HCT116 (cell line): Measurements from ENCODE around the gene ERN1. TPM values are rescaled to one million over a fixed set of nuclear protein-coding genes. Genes with fewer than 3 reads are reported as not detected.

ENCODE experiments used
- ATAC-seq: fragments of 200-7000 bp; cut with Tn5 transposase; 2 replicates; pipeline ENCODE4 v1.9.1; 2020; ENCODE audit warnings: mild to moderate bottlenecking, moderate library complexity
- BruUV-seq: library from RNA; stranded (reverse); fragments of 400-500 nt; replicated peaks from 2 replicates; lab custom pipeline; 2021; lab: Mats Ljungman, UMichigan
- CTCF ChIA-PET: fragments of 300-600 bp; sonication (Branson Sonifier 250); formaldehyde crosslinking; loops from one replicate; lab custom pipeline; 2021; ENCODE audit warnings: antibody characterized with exemption; lab: Charles Lee
- POLR2A ChIA-PET: fragments of 300-600, 350-600 bp; sonication (Branson Sonifier 250); formaldehyde crosslinking; loops from one replicate; lab custom pipeline; 2021; ENCODE audit warnings: antibody characterized with exemption; lab: Charles Lee
- RAD21 ChIA-PET, 2 experiments: fragments of 300-600 bp; sonication (Branson Sonifier 250); formaldehyde crosslinking; loops; one replicate each; lab custom pipeline; 2023; ENCODE audit warnings: low total read pairs in 2 of 2; ENCODE audit not compliant: uncharacterized antibody in 2 of 2, unreplicated experiment in 2 of 2, low non-redundant PET in 1 of 2; lab: Charles Lee
- DNase-seq: peaks from one replicate; pipeline ENCODE4 v3.0.0-alpha.2; 2010; ENCODE audit warnings: low read depth, low spot score
- H2AFZ ChIP-seq: fragments of 200-600 bp; shearing (Covaris generic), sonication (generic); 2 replicates; pipeline ENCODE4 v1.6.1; 2017; ENCODE audit warnings: low read depth, mixed run types, mixed read lengths, antibody characterized with exemption, low read length; ENCODE audit not compliant: poor library complexity, severe bottlenecking
- H3K27ac ChIP-seq: 2 replicates; pipeline ENCODE4 v1.5.1; 2012; ENCODE audit warnings: low read depth, low read length
- H3K27me3 ChIP-seq: fragments of 200-600 bp; sonication (generic); 2 replicates; pipeline ENCODE4 v1.6.1; 2016; ENCODE audit warnings: mixed run types, low read length, mixed read lengths; ENCODE audit not compliant: insufficient read depth
- H3K36me3 ChIP-seq, 2 experiments: fragments of 200-500 bp in 1 of 2; fragments of 200-600 bp in 1 of 2; sonication (Bioruptor generic) in 1 of 2; sonication (generic) in 1 of 2; 2 replicates each; pipeline versions ENCODE4 v1.5.1 to v1.6.1; 2014 to 2016; ENCODE audit warnings: low read length in 2 of 2, inconsistent platforms in 1 of 2, mixed read lengths in 1 of 2, mixed run types in 1 of 2; ENCODE audit not compliant: insufficient read depth in 2 of 2, control insufficient read depth in 1 of 2
- H3K4me1 ChIP-seq, 2 experiments: fragments of 200-600 bp in 1 of 2; sonication (generic) in 1 of 2; 2 replicates each; pipeline versions ENCODE4 v1.5.1 to v1.6.1; 2012 to 2017; ENCODE audit warnings: low read length in 2 of 2, inconsistent platforms in 1 of 2, mild to moderate bottlenecking in 1 of 2, mixed read lengths in 1 of 2, mixed run types in 1 of 2, moderate library complexity in 1 of 2; ENCODE audit not compliant: insufficient read depth in 2 of 2, control insufficient read depth in 1 of 2
- H3K4me2 ChIP-seq: fragments of 200-600 bp; sonication (generic); 2 replicates; pipeline ENCODE4 v1.6.1; 2017; ENCODE audit warnings: mixed run types, low read length, mixed read lengths
- H3K4me3 ChIP-seq, 2 experiments: fragments of 200-600 bp in 1 of 2; sonication (generic) in 1 of 2; replicated peaks in 1 of 2; 2 replicates each; pipeline ENCODE4 v1.5.1; 2011 to 2016; ENCODE audit warnings: low read length in 2 of 2, control low read depth in 1 of 2, low read depth in 1 of 2, mild to moderate bottlenecking in 1 of 2, mixed read lengths in 1 of 2, mixed run types in 1 of 2
- H3K79me2 ChIP-seq: fragments of 200-600 bp; sonication (generic); 2 replicates; pipeline ENCODE4 v1.6.1; 2017; ENCODE audit warnings: mild to moderate bottlenecking, mixed run types, low read length, moderate library complexity, mixed read lengths; ENCODE audit not compliant: insufficient read depth
- H3K9ac ChIP-seq: fragments of 200-600 bp; sonication (generic); 2 replicates; pipeline ENCODE4 v1.6.1; 2016; ENCODE audit warnings: low read length, mixed read lengths
- H3K9me2 ChIP-seq: fragments of 200-600 bp; sonication (generic), shearing (Covaris generic); 2 replicates; pipeline ENCODE4 v1.6.1; 2017; ENCODE audit warnings: mixed run types, mild to moderate bottlenecking, moderate library complexity; ENCODE audit not compliant: insufficient read depth
- H3K9me3 ChIP-seq, 2 experiments: fragments of 200-500 bp in 1 of 2; fragments of 200-600 bp in 1 of 2; sonication (Bioruptor generic) in 1 of 2; sonication (generic) in 1 of 2; 2 replicates each; pipeline ENCODE4 v1.6.1; 2014 to 2017; ENCODE audit warnings: low read length in 2 of 2, mixed read lengths in 2 of 2, inconsistent platforms in 1 of 2, low read depth in 1 of 2, mild to moderate bottlenecking in 1 of 2, mixed run types in 1 of 2, moderate library complexity in 1 of 2; ENCODE audit not compliant: control insufficient read depth in 1 of 2, insufficient read depth in 1 of 2
- H4K20me1 ChIP-seq: fragments of 200-600 bp; sonication (generic), shearing (Covaris generic); 2 replicates; pipeline ENCODE4 v1.6.1; 2017; ENCODE audit warnings: mixed run types, mild to moderate bottlenecking, moderate library complexity; ENCODE audit not compliant: insufficient read depth
- CBX3 ChIP-seq: IDR thresholded peaks from 2 replicates; pipeline ENCODE4 v1.6.1; 2012; ENCODE audit warnings: low read depth
- CEBPB ChIP-seq: IDR thresholded peaks from 2 replicates; pipeline ENCODE4 v1.6.1; 2012; ENCODE audit warnings: low read depth
- ELF1 ChIP-seq: IDR thresholded peaks from 2 replicates; pipeline ENCODE4 v1.6.1; 2012; ENCODE audit warnings: low read depth, borderline replicate concordance
- EZH2 ChIP-seq: fragments of 200-600 bp; sonication (generic); IDR thresholded peaks from 2 replicates; pipeline ENCODE4 v1.6.1; 2017; ENCODE audit warnings: antibody characterized with exemption, mixed run types
- FOSL1 ChIP-seq: IDR thresholded peaks from 2 replicates; pipeline ENCODE4 v1.6.1; 2012; ENCODE audit warnings: low read depth
- JUND ChIP-seq: IDR thresholded peaks from 2 replicates; pipeline ENCODE4 v1.6.1; 2012
- POLR2A ChIP-seq: IDR thresholded peaks from 2 replicates; pipeline ENCODE4 v1.7.0; 2011; ENCODE audit warnings: borderline replicate concordance; ENCODE audit not compliant: insufficient read depth, insufficient read length; ENCODE audit errors: extremely low read depth
- POLR2AphosphoS5 ChIP-seq: IDR thresholded peaks from 2 replicates; pipeline ENCODE4 v1.6.1; 2011; ENCODE audit warnings: mild to moderate bottlenecking, low read depth, low read length, moderate library complexity
- RAD21 ChIP-seq: IDR thresholded peaks from 2 replicates; pipeline ENCODE4 v1.6.1; 2012; ENCODE audit warnings: low read depth, mild to moderate bottlenecking
- SIN3A ChIP-seq: IDR thresholded peaks from 2 replicates; pipeline ENCODE4 v1.6.1; 2012; ENCODE audit warnings: low read depth
- SP1 ChIP-seq: IDR thresholded peaks from 2 replicates; pipeline ENCODE4 v1.6.1; 2012; ENCODE audit warnings: low read depth
- SRF ChIP-seq: IDR thresholded peaks from 2 replicates; pipeline ENCODE4 v1.6.1; 2012; ENCODE audit warnings: low read depth
- ZFX ChIP-seq: fragments of 450-650 bp; IDR thresholded peaks from 2 replicates; pipeline ENCODE4 v1.6.1; 2017
- intact Hi-C: fragments of 100-400 bp; cut with micrococcal nuclease; formaldehyde crosslinking; loops from 2 replicates; pipeline ENCODE4 v1.10.0; 2022
- total RNA-seq: library from RNA; stranded (reverse); gene quantifications from one replicate; pipeline ENCODE4 v1.2.1, GENCODE V29; 2021; ENCODE audit not compliant: unreplicated experiment
- TF ChIP-seq, protein P1 (sequence below), 3 experiments: fragments of 200-600 bp in 1 of 3; sonication (generic) in 1 of 3; IDR thresholded peaks in 2 of 3; conservative IDR thresholded peaks in 1 of 3; 2 replicates each; pipeline ENCODE4 v1.5.1; 2012 to 2017; ENCODE audit warnings: low read depth in 2 of 3, low read length in 2 of 3, antibody characterized with exemption in 1 of 3, borderline replicate concordance in 1 of 3, control low read depth in 1 of 3, mild to moderate bottlenecking in 1 of 3, mixed read lengths in 1 of 3, mixed run types in 1 of 3, moderate library complexity in 1 of 3; ENCODE audit not compliant: insufficient read depth in 1 of 3
- TF ChIP-seq, protein P2 (sequence below): IDR thresholded peaks from 2 replicates; pipeline ENCODE4 v1.6.1; 2012
- TF ChIP-seq, protein P3 (sequence below): IDR thresholded peaks from 2 replicates; pipeline ENCODE4 v1.6.1; 2012; ENCODE audit warnings: low read depth

Gene ERN1
- total RNA-seq, 1 experiment from 2014 or later = 28.2 TPM

DNA sequence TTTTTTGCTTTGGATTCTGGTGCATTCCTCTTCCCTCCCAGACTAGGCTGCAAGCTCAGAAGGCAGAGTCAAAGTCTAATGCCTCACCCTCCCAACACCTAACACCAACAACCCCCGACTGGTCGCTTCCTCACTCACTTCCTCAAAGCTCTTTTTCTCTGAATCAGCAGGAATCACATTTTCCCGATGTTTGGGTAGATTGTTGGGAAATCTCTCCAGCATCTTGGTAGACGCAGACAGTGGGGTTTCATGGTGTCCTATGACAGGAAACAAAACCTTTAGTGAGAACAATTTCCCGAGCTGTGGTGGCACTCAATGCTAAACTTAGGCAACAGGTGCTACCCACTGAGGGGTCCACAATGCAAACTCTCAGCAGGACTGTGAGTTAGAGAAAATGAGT is 69.6 kb downstream of the ERN1 start:
- ChIA-PET CTCF (interaction anchor here (5.9 kb wide), 1 partner anchor 73 kb away, joined by 158 read pairs; no protein-coding TSS in a partner anchor), RAD21 (no interaction called here), POLR2A (no interaction called here)
- Histone ChIP-seq H3K27ac (no peak overlapping the region), H3K4me2 (no peak overlapping the region), H3K9me2 (no peaks in the 10 kb centered on the region), H3K4me3 (no peak overlapping the region), H3K4me1 (peaks cover 0 to 7% of the 10 kb centered on the region in 2 experiments; a peak in 1 of 4 replicates), H3K36me3 (peaks cover 0 to 5% of the 10 kb centered on the region in 2 experiments; a peak in 1 of 4 replicates), H4K20me1 (no peaks in the 10 kb centered on the region), H2AFZ (no peak overlapping the region), H3K27me3 (no peaks in the 10 kb centered on the region)
- intact Hi-C loops = loop anchor here (10.0 kb wide), 1 partner anchor 224 kb away; no protein-coding TSS in a partner anchor
- BruUV-seq = no TSS peak
- ATAC-seq = no peak
- TF ChIP-seq SIN3A (no peak), FOSL1 (no peak), POLR2AphosphoS5 (no peak), SP1 (no peak), ELF1 (no peak), POLR2A (no peak)
- TF ChIP-seq, all 23 proteins: peak for 0
- H3K9ac ChIP-seq = no peak overlapping the region
- no peak for DNase-seq
- no peaks in the 10 kb centered on the region for H3K79me2 ChIP-seq
- H3K9me3 ChIP-seq = no peaks in the 10 kb centered on the region

DNA sequence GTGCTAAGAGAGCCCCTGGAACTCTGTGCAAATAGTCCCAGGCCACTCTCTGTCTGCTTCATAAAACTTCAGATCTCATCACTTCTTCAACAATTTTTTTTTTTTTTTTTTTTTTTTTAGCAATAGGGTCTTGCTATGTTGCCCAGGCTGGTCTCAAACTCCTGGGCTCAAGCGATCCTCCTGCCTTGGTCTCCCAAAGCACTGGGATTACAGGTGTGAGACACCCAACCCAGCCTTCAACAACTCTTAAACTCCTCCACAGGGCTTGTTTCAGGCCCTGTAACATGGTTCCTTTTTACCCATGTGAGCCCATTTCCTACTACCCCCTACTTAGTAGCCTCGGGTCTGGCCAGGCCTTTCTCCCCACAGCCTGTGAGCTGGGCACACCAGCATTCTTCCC is 70.2 kb downstream of the ERN1 start:
- Histone ChIP-seq H2AFZ (no peak overlapping the region), H3K79me2 (no peaks in the 10 kb centered on the region), H3K9me3 (no peaks in the 10 kb centered on the region), H3K36me3 (peaks cover 0 to 5% of the 10 kb centered on the region in 2 experiments; a peak in 1 of 4 replicates), H3K9me2 (no peaks in the 10 kb centered on the region), H4K20me1 (no peaks in the 10 kb centered on the region), H3K9ac (no peak overlapping the region), H3K4me1 (peaks cover 0 to 7% of the 10 kb centered on the region in 2 experiments; a peak in 1 of 4 replicates), H3K27me3 (no peaks in the 10 kb centered on the region), H3K4me3 (no peak overlapping the region), H3K27ac (no peak overlapping the region), H3K4me2 (no peak overlapping the region)
- no TSS peak for BruUV-seq
- ATAC-seq = no peak
- ChIA-PET CTCF (interaction anchor here (5.9 kb wide), 1 partner anchor 74 kb away, joined by 158 read pairs; no protein-coding TSS in a partner anchor), RAD21 (no interaction called here), POLR2A (no interaction called here)
- no peak for DNase-seq
- intact Hi-C loops = loop anchor here (10.0 kb wide), 1 partner anchor 225 kb away; no protein-coding TSS in a partner anchor
- no peak for TF ChIP-seq ELF1
- TF ChIP-seq FOSL1 = no peak
- no peak for TF ChIP-seq SRF
- TF ChIP-seq, protein P1, sequence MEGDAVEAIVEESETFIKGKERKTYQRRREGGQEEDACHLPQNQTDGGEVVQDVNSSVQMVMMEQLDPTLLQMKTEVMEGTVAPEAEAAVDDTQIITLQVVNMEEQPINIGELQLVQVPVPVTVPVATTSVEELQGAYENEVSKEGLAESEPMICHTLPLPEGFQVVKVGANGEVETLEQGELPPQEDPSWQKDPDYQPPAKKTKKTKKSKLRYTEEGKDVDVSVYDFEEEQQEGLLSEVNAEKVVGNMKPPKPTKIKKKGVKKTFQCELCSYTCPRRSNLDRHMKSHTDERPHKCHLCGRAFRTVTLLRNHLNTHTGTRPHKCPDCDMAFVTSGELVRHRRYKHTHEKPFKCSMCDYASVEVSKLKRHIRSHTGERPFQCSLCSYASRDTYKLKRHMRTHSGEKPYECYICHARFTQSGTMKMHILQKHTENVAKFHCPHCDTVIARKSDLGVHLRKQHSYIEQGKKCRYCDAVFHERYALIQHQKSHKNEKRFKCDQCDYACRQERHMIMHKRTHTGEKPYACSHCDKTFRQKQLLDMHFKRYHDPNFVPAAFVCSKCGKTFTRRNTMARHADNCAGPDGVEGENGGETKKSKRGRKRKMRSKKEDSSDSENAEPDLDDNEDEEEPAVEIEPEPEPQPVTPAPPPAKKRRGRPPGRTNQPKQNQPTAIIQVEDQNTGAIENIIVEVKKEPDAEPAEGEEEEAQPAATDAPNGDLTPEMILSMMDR (IDR thresholded peaks at IDR 0.05 in 2 of 3, conservative IDR thresholded peaks at IDR 0.05 in 1 of 3; ENCODE audit: borderline replicate concordance in 1 of 3, insufficient read depth in 1 of 3, low read depth in 2 of 3, low read length in 2 of 3) = no peak
- TF ChIP-seq POLR2A = no peak
- TF ChIP-seq, protein P2, sequence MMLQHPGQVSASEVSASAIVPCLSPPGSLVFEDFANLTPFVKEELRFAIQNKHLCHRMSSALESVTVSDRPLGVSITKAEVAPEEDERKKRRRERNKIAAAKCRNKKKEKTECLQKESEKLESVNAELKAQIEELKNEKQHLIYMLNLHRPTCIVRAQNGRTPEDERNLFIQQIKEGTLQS = no peak
- TF ChIP-seq CBX3 = no peak
- no peak for TF ChIP-seq RAD21
- no peak for TF ChIP-seq SIN3A
- TF ChIP-seq EZH2 = no peak
- no peak for TF ChIP-seq ZFX
- no peak for TF ChIP-seq CEBPB
- no peak for TF ChIP-seq POLR2AphosphoS5
- TF ChIP-seq JUND = no peak
- TF ChIP-seq SP1 = no peak
- TF ChIP-seq, protein P3, sequence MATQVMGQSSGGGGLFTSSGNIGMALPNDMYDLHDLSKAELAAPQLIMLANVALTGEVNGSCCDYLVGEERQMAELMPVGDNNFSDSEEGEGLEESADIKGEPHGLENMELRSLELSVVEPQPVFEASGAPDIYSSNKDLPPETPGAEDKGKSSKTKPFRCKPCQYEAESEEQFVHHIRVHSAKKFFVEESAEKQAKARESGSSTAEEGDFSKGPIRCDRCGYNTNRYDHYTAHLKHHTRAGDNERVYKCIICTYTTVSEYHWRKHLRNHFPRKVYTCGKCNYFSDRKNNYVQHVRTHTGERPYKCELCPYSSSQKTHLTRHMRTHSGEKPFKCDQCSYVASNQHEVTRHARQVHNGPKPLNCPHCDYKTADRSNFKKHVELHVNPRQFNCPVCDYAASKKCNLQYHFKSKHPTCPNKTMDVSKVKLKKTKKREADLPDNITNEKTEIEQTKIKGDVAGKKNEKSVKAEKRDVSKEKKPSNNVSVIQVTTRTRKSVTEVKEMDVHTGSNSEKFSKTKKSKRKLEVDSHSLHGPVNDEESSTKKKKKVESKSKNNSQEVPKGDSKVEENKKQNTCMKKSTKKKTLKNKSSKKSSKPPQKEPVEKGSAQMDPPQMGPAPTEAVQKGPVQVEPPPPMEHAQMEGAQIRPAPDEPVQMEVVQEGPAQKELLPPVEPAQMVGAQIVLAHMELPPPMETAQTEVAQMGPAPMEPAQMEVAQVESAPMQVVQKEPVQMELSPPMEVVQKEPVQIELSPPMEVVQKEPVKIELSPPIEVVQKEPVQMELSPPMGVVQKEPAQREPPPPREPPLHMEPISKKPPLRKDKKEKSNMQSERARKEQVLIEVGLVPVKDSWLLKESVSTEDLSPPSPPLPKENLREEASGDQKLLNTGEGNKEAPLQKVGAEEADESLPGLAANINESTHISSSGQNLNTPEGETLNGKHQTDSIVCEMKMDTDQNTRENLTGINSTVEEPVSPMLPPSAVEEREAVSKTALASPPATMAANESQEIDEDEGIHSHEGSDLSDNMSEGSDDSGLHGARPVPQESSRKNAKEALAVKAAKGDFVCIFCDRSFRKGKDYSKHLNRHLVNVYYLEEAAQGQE = no peak
